ENCODE results near the gene INTS15.
"Not testable (repeated sequence)": the region's sequence is repeated elsewhere in the genome, so short reads cannot be mapped to it uniquely, and the experiment has no call there.

INTS15 gene

GRCh38 chr7:6589829-6590644 lies at the start of gene INTS15:
TSS of gene INTS15 (plus strand) at chr7:6590021. CDS start at chr7:6590284, 263 bp downstream.
- DNase-seq (ENCODE audit: low spot score): peak; percentile 73

GRCh38 chr7:6542368-6542767 lies 47.5 kb upstream of the INTS15 start:
- no peak for DNase-seq (ENCODE audit: low spot score)

GRCh38 chr7:6545398-6546126 lies 44.3 kb upstream of the INTS15 start:
- DNase-seq (ENCODE audit: low spot score): no peak

GRCh38 chr7:6546498-6547251 lies 43.1 kb upstream of the INTS15 start:
- no peak for DNase-seq (ENCODE audit: low spot score)

GRCh38 chr7:6547400-6547799 lies 42.4 kb upstream of the INTS15 start:
- no peak for DNase-seq (ENCODE audit: low spot score)

GRCh38 chr7:6551016-6551511 lies 38.8 kb upstream of the INTS15 start, which contains the start of gene GRID2IP:
TSS of gene GRID2IP (minus strand) at chr7:6551461. CDS start at chr7:6551436, 25 bp downstream.
- DNase-seq (ENCODE audit: low spot score): no peak

- no peak for DNase-seq (ENCODE audit: low spot score)
Measured at GRCh38 chr7:6553448-6554044, 36.3 kb upstream of the INTS15 start.

- DNase-seq (ENCODE audit: low spot score): no peak
Measured at GRCh38 chr7:6554848-6555247, 35.0 kb upstream of the INTS15 start.

GRCh38 chr7:6556196-6556595 lies 33.6 kb upstream of the INTS15 start:
- no peak for DNase-seq (ENCODE audit: low spot score)

- DNase-seq (ENCODE audit: low spot score): peak; percentile 9
Measured at GRCh38 chr7:6558837-6559236, 31.0 kb upstream of the INTS15 start.

GRCh38 chr7:6559896-6560295 lies 29.9 kb upstream of the INTS15 start:
- DNase-seq (ENCODE audit: low spot score): no peak

- no peak for DNase-seq (ENCODE audit: low spot score)
Measured at GRCh38 chr7:6562106-6562505, 27.7 kb upstream of the INTS15 start.

GRCh38 chr7:6563936-6564770 lies 25.7 kb upstream of the INTS15 start:
- no peak for DNase-seq (ENCODE audit: low spot score)

GRCh38 chr7:6565655-6566054 lies 24.2 kb upstream of the INTS15 start:
- no peak for DNase-seq (ENCODE audit: low spot score)

- no peak for DNase-seq (ENCODE audit: low spot score)
Measured at GRCh38 chr7:6567886-6568285, 21.9 kb upstream of the INTS15 start.

- no peak for DNase-seq (ENCODE audit: low spot score)
Measured at GRCh38 chr7:6571160-6571779, 18.6 kb upstream of the INTS15 start.

GRCh38 chr7:6575281-6576023 lies 14.4 kb upstream of the INTS15 start:
- DNase-seq (ENCODE audit: low spot score): no peak

- DNase-seq (ENCODE audit: low spot score): no peak
Measured at GRCh38 chr7:6576024-6576866, 13.6 kb upstream of the INTS15 start.

- not testable (repeated sequence) for DNase-seq (ENCODE audit: low spot score)
Measured at GRCh38 chr7:6576867-6577368, 12.9 kb upstream of the INTS15 start.
